Choroid plexus epithelial cell (primary cell): ENCODE results near the gene CD226.
"Not testable (repeated sequence)": the region's sequence is repeated elsewhere in the genome, so short reads cannot be mapped to it uniquely, and the experiment has no call there.

Experiments
- DNase-seq: peaks from one replicate; pipeline ENCODE4 v3.0.0-alpha.2; 2010; ENCODE audit warnings: low read depth
- H3K4me3 ChIP-seq: 2 replicates; pipeline ENCODE4 v1.5.1; 2011; ENCODE audit warnings: low read depth, mild to moderate bottlenecking, control low read depth, low read length, moderate library complexity
- CTCF ChIP-seq: conservative IDR thresholded peaks from 2 replicates; pipeline ENCODE4 v1.5.1; 2011; ENCODE audit warnings: low read depth, mild to moderate bottlenecking, control low read depth, inconsistent platforms, low read length, moderate library complexity

Gene CD226

GRCh38 chr18:69941183-69941582, 6.5 kb downstream of the CD226 start:
- no peak overlapping the region for H3K4me3 ChIP-seq
- TF ChIP-seq CTCF = no peak
- DNase-seq = no peak

- H3K4me3 ChIP-seq, DNase-seq: not testable (repeated sequence)
Observed at GRCh38 chr18:69939812-69940211, 7.9 kb downstream of the CD226 start.

- H3K4me3 ChIP-seq = no peak overlapping the region
- no peak for TF ChIP-seq CTCF
- peak; percentile 46 for DNase-seq
Observed at GRCh38 chr18:69936191-69936558, 11.5 kb downstream of the CD226 start.

- no peak overlapping the region for H3K4me3 ChIP-seq
- DNase-seq = no peak
- no peak for TF ChIP-seq CTCF
Observed at GRCh38 chr18:69935319-69936190, 12.1 kb downstream of the CD226 start.

- no peak for TF ChIP-seq CTCF
- no peak overlapping the region for H3K4me3 ChIP-seq
- no peak for DNase-seq
Observed at GRCh38 chr18:69934601-69935265, 12.9 kb downstream of the CD226 start.

GRCh38 chr18:69929041-69929774, 18.5 kb downstream of the CD226 start:
- no peak overlapping the region for H3K4me3 ChIP-seq
- DNase-seq = no peak
- no peak for TF ChIP-seq CTCF

GRCh38 chr18:69916412-69916811, 31.3 kb downstream of the CD226 start:
- no peak overlapping the region for H3K4me3 ChIP-seq
- TF ChIP-seq CTCF = no peak
- DNase-seq = no peak
